Amygdala (tissue), 56 donors: Measurements from ENCODE around the gene MBP.

ENCODE experiments used
- DNase-seq, 56 donors: peaks; one replicate each; lab custom pipeline; 2025; lab: John Stamatoyannopoulos, UW

MBP gene

DNA sequence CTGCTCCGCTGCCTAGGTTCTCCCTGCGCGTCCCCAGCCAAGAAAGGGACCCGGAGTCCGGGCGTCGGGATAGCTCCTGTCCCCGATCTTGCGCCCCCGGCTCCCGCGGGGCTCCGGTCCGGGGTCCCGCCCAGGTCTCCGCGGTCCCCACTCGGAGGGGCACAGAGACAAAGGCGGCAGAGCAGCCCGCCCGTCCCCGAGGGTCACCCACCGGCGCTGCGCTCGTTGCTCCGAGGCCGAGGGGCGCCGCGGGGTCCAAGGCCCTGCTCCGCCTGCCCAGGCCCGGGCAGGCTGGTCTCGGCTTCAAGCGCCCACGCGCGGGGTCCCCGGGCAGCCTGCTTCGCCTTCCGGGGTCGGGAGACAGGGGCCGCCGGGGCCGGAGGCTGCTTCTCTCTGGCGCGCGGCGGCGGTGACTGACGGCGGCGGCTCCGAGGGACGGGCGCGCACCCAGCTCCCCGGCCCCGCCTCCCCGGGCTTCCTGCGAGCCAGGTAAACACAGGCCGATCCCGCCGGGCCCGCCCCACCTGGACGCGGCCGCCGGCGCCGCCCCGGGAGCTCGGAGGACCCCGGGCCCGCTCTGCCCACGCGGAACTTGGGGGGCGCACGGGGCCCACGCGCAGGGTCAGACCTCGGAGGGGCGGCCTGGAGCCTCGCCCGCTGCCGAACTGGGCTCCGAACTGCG is at the start of gene MBP:
MBP (minus strand) TSS at position 415 of the 682 bp plus-strand sequence. CDS start 27,522 bp downstream, outside the sequence.
- peak in 4 of 56 donors; percentile 22 to 50 (median 30) for DNase-seq

- no peak for DNase-seq
These were observed 49.5 kb upstream of the MBP start for GRCh38 chr18:77181950-77182707.

- peak in 1 of 56 donors; percentile 12 for DNase-seq
These were observed 46.0 kb upstream of the MBP start for GRCh38 chr18:77178559-77178958.

DNA sequence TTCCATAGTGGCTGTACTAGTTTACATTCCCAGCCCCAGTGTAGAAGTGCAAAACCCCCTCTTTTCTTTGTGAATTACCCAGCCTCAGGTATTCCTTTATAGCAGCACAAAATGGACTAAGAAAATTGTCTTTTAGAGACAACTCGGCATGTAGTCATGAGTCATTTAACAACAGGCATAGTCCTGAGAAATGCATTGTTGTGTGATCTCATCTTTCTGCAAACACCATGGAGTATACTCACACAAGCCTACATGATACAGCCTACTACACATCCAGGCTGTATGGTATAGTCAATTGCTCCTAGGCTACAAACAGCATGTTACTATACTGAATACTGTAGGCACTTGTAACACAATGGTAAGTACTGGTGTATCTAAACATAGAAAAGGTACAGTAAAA is 44.4 kb upstream of the MBP start:
- DNase-seq = no peak

DNA sequence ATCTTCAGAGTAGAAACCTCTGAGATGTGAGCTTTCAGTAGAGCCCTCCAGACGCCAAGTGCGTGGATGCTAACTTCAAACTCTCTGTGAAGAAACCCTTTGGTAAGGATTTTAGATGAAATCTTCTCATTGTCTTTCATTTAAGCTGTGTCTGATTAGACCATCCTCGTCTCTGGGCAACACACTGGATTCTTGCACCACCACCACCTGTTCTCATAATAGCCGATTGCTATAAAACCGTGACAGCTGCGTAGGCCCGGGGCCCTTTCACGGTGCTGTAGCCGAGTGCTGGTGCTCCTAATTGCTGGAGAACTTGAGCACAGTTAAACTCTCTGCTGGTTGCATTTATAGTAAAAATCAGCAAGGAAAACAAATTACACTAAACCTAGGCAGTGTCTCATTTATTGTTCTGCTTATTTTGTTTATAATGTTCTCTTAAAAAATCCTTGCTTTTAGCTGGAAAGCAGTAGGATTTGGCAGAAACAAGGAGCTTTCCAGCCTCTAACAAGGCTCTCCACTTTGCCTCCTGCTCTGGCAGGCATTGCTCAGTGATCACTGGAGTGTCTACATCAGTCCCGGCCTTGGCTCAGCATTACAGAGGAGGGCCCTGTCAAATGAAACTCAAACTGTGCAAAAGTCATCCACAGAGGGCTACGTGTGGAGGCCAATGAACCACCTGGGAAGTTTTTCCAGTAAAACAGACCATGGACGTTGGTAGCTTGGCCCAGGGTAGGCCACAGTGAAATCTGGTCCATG is 40.9 kb upstream of the MBP start:
- DNase-seq = peak in 3 of 56 donors; percentile 10 to 13 (median 12)

DNA sequence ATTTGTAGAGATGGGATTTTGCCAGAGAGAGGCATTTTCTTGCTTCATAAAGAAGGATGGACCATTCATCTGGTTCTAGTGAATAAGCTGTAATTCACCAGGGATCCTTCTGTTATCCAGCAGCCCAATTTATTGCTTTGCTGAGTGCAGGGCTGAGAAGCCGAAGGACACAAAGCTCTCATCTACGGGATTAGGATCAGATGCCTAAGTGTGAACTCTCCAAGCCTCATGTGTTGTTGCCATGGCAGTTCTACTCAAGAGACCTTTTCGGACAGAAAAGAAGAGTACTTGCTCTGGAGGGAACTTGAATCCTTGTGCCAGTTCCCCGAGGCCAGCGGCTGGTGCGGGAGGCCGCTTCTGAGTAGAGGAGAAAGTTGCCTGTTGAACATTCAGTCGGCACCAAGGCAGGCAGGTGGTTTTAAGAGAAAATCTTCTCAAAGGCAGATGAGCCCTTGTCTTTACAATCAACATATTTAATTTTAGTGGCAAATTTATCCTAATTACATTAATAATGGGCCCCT is 38.4 kb upstream of the MBP start:
- peak in 3 of 56 donors; percentile 11 to 17 (median 12) for DNase-seq

DNA sequence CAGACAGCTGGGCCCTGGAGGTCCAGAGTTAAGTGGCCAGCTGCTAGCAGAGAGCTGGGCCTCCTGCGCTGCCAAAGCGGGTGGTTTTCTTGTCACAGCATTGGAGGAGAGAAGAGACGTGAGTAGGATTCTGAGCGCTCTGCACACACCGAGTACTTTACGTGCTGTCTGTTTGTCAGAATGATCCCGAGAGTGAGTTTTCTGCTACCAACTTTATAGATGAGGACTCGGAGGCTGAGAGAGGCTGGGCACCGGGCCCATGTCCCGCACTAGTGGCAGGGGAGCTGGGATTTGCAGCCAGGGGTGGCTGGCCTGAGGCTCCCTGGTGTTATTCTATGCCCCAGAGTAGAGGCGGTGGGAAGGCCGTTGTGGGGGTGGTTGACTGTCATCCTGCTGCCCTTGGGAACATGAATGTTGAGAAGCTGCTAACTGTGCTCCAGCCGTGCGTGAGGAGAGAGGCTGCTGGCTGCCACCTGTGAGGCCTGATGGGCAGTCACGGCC is 36.3 kb upstream of the MBP start:
- peak in 8 of 56 donors; percentile 9 to 53 (median 32) for DNase-seq

GRCh38 chr18:77167251-77167650 is 34.7 kb upstream of the MBP start:
- no peak for DNase-seq

DNA sequence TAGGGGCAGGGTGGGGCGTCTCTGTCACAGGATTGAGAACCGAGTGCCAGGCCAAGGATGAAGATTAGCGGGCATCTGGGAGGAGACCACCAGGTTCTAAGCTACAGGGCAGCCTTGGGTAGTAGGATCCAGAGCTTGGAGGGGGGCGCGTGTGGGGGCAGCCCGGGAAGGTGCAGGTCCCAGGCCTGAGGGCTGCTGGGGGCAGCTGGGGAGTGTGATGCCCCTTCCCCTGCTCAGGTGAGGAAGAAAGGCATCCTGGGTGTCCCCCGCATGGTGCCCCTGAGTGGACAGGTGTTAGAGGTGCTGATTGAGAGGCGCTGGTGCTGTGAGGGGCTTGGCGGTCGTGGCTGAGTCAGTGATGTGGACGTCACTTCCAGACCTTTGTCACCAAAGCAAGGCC is 33.9 kb upstream of the MBP start:
- no peak for DNase-seq

GRCh38 chr18:77165503-77166188 is 33.1 kb upstream of the MBP start:
- DNase-seq = no peak

GRCh38 chr18:77164763-77165485 is 32.3 kb upstream of the MBP start:
- DNase-seq = no peak

DNA sequence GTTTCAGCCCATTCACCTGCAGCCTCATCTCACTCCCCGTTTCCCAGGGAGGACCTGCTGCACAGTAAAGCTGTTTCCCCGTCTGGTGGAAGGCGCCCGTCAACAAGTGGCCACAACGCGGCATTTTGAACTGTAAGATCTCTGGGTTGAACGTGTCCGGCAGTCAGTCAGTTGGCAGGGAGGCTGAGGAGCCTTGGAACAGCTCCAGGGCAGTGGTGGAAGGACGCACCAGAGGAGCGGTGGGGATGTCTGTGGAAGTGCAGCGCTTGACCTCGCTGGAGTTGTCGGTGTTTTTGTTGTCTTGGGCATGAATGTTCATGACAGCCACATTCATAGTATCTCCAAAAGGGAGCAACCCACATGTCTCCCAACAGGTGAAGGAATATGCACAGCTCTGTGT is 31.4 kb upstream of the MBP start:
- no peak for DNase-seq

DNA sequence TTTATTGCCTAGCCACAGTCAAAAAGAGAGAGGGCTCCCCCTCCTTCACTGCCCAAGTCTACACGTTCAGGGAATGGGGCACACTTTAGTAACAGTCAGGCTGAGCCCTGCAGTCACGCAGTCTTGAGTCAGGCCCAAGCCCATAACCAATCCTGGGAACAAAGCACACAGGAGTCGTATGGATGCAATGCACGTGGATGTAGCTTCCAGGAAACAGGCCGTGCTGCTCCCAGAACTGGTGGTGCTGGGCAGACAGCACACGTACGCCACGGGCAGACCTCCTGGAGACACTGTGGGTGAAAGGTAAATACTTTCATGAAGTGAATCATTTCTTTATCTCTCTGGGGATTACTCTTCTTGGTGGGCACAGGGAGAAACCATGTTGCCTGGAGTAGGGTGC is 30.0 kb upstream of the MBP start:
- no peak for DNase-seq

DNA sequence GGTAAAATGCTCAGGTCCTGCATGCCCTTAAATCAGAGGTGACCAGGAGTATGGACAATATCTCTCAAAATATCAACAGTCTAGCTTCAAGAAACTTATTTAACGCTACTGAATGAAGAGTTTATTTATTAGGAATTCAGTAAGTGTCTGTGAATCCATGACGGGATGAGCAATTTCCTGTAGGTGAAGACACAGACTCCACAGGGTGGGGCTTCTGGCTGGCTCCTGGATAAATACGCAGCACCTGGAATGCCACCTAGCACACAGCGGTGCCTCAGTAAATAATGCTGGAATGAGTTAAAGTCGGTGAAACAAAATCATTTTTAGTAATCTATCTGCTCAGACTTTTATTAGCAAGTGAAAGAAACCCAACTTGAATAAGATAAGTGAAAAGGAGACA is 29.4 kb upstream of the MBP start:
- DNase-seq = no peak

DNA sequence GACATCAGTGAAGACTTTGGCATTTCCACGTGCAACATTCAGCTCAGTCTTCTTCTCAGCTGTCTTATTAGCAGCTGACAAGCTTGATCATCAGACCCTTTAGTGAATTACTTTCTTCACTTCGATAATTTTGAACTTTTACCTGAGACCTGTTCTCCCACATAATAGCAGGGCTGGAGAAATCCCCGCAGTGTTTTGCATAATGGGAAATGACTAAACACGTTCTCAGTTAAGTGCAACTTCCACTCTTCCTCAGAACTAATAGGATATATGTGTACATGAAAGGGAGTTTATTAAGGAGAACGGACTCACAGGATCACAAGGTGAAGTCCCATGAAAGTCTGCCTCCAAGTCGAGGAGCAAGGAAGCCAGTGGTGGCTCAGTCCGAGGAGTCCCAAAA is 28.8 kb upstream of the MBP start:
- no peak for DNase-seq

- DNase-seq = no peak
These were observed 27.9 kb upstream of the MBP start for GRCh38 chr18:77160515-77160914.

GRCh38 chr18:77157312-77157711 is 24.7 kb upstream of the MBP start:
- no peak for DNase-seq

- DNase-seq = no peak
These were observed 22.4 kb upstream of the MBP start for GRCh38 chr18:77155031-77155430.

GRCh38 chr18:77153404-77153803 is 20.8 kb upstream of the MBP start:
- no peak for DNase-seq
